GM12864 (cell line): ENCODE data around the gene A4GALT.

Experiments used
- DNase-seq: peaks from one replicate; pipeline ENCODE4 v3.0.0-alpha.2; 2011; ENCODE audit warnings: low read depth
- H3K4me3 ChIP-seq: 2 replicates; pipeline ENCODE4 v1.5.1; 2011; ENCODE audit warnings: mild to moderate bottlenecking, low read depth, low read length, control low read depth
- TF ChIP-seq, protein P1 (sequence below): IDR thresholded peaks from 2 replicates; pipeline ENCODE4 v1.5.1; 2011; ENCODE audit warnings: low read depth, mild to moderate bottlenecking, moderate library complexity, low read length, control low read depth, inconsistent platforms; ENCODE audit errors: missing control alignments

Gene A4GALT

DNA sequence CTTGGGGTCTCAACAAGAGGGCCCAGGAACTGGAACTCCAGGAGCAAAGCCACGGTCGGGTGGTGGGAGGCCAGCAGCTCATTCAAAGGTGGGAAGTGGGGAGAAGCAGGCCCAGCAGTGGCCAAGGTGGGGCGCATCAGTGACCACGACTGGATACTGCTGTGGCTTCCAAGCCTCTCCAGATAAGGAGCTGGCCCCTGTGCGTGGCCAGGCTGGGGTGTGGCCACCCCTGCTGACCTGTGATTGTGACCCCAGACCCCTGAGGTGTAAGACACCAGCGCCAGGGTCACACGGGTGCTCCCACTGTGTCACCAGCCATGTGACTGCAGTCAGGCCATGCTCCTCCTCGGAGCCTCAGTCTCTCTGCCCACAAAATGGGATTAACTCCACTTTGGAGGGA lies 20.3 kb downstream of the A4GALT start:
- no peak overlapping the region for H3K4me3 ChIP-seq
- TF ChIP-seq, protein P1, sequence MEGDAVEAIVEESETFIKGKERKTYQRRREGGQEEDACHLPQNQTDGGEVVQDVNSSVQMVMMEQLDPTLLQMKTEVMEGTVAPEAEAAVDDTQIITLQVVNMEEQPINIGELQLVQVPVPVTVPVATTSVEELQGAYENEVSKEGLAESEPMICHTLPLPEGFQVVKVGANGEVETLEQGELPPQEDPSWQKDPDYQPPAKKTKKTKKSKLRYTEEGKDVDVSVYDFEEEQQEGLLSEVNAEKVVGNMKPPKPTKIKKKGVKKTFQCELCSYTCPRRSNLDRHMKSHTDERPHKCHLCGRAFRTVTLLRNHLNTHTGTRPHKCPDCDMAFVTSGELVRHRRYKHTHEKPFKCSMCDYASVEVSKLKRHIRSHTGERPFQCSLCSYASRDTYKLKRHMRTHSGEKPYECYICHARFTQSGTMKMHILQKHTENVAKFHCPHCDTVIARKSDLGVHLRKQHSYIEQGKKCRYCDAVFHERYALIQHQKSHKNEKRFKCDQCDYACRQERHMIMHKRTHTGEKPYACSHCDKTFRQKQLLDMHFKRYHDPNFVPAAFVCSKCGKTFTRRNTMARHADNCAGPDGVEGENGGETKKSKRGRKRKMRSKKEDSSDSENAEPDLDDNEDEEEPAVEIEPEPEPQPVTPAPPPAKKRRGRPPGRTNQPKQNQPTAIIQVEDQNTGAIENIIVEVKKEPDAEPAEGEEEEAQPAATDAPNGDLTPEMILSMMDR, result no peak
- DNase-seq, result no peak

DNA sequence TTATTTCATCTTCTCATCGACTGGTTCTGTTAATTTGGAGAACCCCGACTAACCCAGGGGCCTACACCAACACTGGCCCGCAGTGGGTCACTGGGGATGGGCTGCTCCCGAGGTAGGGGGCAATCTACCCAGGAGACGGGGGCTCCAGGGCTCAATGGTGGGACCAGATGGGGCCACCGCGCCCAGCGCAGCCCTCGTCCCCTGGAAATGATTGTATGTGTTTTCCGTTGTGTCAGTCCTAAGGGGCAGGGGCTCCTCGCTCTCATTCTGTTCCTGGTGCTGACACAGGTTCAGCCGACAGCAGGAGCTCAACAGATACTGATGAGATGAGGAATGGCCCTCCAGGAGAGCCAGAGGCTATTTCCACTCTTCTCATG lies 20.7 kb downstream of the A4GALT start:
- no peak overlapping the region for H3K4me3 ChIP-seq
- TF ChIP-seq, protein P1, result no peak

DNA sequence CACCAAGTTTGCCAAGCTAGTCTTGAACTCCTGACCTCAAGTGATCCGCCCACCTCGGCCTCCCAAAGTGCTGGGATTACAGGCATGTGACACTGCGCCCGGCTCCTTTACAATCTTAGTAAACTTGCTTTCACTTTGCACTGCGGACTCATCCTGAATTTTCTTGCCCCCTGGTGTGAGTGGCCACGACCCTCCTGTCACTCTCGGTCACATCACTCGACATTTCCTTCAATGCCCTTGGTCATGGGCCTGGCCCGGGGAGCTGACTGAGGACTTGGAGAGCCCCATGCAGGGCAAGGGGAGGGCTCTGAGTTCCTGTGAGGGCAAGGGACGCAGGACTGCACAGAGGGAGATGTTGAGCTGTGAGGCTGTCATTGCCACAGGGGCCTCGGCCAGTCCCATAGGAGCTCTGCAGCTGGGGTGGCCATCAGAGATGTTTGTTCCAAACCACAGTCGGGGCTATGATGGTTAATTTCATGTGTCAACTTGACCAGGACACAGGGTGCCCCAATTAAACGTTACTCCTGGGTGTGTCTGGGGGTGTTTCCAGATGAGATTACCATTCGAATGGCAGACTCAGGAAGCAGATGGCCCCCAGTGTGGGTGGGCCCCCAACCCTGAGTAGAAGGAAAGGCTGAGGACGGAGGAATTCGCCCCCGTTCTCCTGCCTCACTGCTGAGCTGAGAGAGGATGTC lies 21.2 kb downstream of the A4GALT start:
- TF ChIP-seq, protein P1, result no peak
- DNase-seq, result no peak
- H3K4me3 ChIP-seq, result no peak overlapping the region

More for the DNA sequence above, 20.7 kb downstream of the A4GALT start:
- DNase-seq, result no peak

DNA sequence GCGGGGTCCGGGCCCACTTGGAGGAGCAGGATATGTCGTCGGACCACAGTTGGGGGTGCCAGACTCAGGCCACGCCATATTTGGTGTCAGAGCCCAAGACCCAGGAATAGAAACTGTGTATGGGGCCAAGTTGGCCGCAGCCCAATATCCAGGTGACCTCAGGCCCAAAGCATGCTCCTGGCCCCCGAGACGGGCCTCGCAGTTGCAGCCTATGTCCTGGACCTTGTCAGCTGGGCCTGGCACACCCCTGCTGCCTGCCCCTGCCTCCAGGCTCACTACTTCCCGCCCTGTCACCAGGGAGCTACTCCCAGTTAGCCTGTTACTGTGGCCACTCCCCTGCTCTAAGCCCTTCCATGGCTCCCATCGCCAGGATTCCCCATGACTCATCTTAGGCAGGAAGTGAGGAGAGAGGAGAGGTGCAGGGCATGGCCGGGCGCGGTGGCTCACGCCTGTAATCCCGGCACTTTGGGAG lies 23.1 kb downstream of the A4GALT start:
- no peak overlapping the region for H3K4me3 ChIP-seq
- TF ChIP-seq, protein P1, result no peak
- DNase-seq, result no peak

DNA sequence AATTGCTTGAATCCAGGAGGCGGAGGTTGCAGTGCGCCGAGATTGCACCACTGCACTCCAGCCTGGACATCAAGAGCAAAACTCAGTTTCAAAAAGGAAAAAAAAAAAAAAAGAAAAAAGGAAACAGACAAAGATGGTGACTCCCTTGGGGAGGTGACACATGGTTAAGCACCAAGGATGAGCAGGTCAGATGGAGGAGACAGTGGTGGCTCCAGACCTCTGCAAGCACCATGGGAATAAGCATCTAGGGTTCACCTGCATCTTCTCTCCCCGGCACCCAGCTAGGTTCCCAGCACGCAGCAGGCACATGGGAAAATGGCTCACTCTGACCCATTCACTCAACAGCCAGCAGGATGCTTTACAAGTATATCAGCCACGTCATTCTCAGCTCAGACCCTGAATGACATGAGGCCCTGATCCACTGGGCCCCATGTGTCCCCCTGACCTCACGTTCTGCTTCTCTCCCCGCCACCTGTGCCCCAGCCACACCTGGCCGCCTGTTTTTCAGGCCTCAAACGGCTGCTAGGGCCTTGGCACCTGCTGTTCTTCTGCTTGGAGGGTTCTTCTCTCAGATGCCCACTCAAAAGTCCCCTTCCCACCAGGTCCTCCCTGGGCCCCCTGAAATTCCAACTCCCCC lies 24.2 kb downstream of the A4GALT start:
- TF ChIP-seq, protein P1, result no peak
- H3K4me3 ChIP-seq, result no peak overlapping the region
- no peak for DNase-seq

DNA sequence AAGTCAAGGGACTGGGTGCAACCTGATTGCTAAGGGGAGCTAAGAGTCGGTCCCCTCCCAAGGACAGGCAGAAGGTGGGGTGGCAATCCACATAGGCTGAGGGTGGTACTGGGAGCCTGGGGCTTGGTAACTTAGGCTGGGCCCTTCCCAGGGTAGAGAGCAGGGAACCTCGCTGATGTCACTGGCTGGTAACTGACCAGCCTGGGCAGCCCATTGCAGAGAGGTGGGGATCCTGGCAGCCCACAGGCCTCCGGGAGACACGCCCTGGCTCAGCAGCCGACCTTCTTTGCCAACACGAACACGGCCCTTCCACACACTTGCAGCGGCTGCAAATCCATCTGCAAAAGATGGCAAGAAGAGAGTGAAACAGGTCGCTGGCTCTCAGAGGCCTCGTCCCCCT lies 25.4 kb downstream of the A4GALT start:
- TF ChIP-seq, protein P1, result no peak
- no peak overlapping the region for H3K4me3 ChIP-seq
- DNase-seq, result no peak
